Stimulated activated CD8-positive, alpha-beta memory T cell treated with anti-CD3 and anti-CD28 coated beads, Interleukin-7, amount 100 ng/mL, for 4 hours (primary cell): Measurements from ENCODE around the gene HOXA13.

Source experiments
- DNase-seq, 2 donors: peaks; one replicate each; pipeline ENCODE4 v3.0.0-alpha.2; 2020; ENCODE audit warnings: low read depth in 2 of 2

HOXA13 gene

GRCh38 chr7:27181795-27182275 lies 18.1 kb downstream of the HOXA13 start:
- DNase-seq: no peak

GRCh38 chr7:27180431-27181420 lies 19.2 kb downstream of the HOXA13 start:
- no peak for DNase-seq

- peak in 1 of 2 donors; percentile 41 for DNase-seq
These were observed 20.1 kb downstream of the HOXA13 start for GRCh38 chr7:27179503-27180430.

- DNase-seq: no peak
These were observed 20.9 kb downstream of the HOXA13 start for GRCh38 chr7:27179030-27179429.

GRCh38 chr7:27178366-27178765 lies 21.5 kb downstream of the HOXA13 start:
- DNase-seq: no peak

GRCh38 chr7:27177795-27178320 lies 22.0 kb downstream of the HOXA13 start:
- DNase-seq: no peak

- DNase-seq: no peak
These were observed 22.7 kb downstream of the HOXA13 start for GRCh38 chr7:27176962-27177794.

GRCh38 chr7:27176524-27176845 lies 23.4 kb downstream of the HOXA13 start:
- no peak for DNase-seq

- no peak for DNase-seq
These were observed 24.0 kb downstream of the HOXA13 start for GRCh38 chr7:27175626-27176523.

GRCh38 chr7:27174874-27175625 lies 24.8 kb downstream of the HOXA13 start:
- DNase-seq: no peak

GRCh38 chr7:27173956-27174873 lies 25.7 kb downstream of the HOXA13 start, which contains the start of gene HOXA10:
Gene HOXA10 (minus strand): TSS chr7:27174320. CDS start chr7:27174306, 14 bp downstream.
- no peak for DNase-seq

GRCh38 chr7:27173511-27173955 lies 26.4 kb downstream of the HOXA13 start:
- DNase-seq: peak in 1 of 2 donors; percentile 33

- no peak for DNase-seq
These were observed 26.9 kb downstream of the HOXA13 start for GRCh38 chr7:27172823-27173510.

GRCh38 chr7:27172315-27172774 lies 27.5 kb downstream of the HOXA13 start:
- no peak for DNase-seq

GRCh38 chr7:27171637-27172314 lies 28.1 kb downstream of the HOXA13 start:
- DNase-seq: no peak

- no peak for DNase-seq
These were observed 28.6 kb downstream of the HOXA13 start for GRCh38 chr7:27171325-27171636.
